GM12892 (cell line): ENCODE data around the gene TEF.

Experiments used
- DNase-seq: peaks from one replicate; pipeline ENCODE4 v3.0.0; 2011; ENCODE audit not compliant: insufficient read length
- FAIRE-seq: peaks from 2 replicates; lab custom pipeline; 2011; peaks lifted over from hg19 to GRCh38; lab: Jason Lieb, UNC
- POLR2A ChIP-seq: IDR thresholded peaks from 2 replicates; pipeline ENCODE4 v1.6.1; 2011; ENCODE audit warnings: low read depth, low read length, control low read depth
- POLR2AphosphoS5 ChIP-seq: IDR thresholded peaks from 2 replicates; pipeline ENCODE4 v1.6.1; 2011; ENCODE audit warnings: low read depth, low read length, control low read depth
- TAF1 ChIP-seq: IDR thresholded peaks from 2 replicates; pipeline ENCODE4 v1.6.1; 2011; ENCODE audit warnings: low read depth, mild to moderate bottlenecking, control low read depth, low read length, borderline replicate concordance

Gene TEF

DNA sequence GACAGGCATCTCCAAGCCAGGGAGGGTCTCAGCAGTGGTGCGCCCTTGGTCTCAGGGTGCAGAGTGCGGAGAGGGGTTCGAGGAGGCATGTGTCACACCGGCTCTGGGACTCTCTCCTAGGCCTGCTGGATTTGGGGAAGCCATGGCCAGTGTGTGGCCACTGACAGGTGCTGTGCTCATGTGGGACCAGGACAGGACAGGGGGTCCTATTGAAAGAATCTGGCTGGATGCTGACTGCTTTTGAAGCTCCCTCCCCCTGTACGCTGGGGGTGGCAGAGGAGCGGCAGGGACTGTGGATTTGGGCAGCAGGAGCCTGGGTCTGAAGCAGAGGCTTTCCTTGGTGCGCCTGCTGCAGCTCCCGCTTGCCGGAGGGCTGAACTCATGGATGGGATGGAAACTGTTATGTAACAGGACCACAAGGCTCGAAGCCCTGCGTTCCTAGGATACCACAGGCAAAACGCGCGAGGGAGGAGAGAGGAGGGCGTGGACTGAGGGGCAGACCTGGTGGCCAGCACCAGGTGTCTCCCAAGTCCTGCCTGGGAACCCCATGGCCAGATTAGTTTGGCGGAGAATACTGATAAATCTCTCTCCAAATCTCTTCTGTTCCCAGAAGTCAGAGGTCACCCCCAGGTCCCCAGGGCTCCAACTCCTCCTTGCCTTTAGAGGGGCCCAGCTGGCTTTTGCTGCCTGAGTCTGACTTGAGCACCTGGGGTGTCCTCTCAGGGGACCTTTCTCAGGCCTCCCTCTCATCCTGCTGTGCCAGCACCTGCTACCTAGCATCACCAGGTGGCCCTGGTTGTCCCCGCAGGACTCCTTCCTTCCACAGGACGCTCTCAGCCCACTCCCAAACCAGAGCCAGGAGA, 13.8 kb upstream of the TEF start:
- TF ChIP-seq POLR2A (no peak), TAF1 (no peak), POLR2AphosphoS5 (no peak)
- no peak for FAIRE-seq
- DNase-seq, result no peak

DNA sequence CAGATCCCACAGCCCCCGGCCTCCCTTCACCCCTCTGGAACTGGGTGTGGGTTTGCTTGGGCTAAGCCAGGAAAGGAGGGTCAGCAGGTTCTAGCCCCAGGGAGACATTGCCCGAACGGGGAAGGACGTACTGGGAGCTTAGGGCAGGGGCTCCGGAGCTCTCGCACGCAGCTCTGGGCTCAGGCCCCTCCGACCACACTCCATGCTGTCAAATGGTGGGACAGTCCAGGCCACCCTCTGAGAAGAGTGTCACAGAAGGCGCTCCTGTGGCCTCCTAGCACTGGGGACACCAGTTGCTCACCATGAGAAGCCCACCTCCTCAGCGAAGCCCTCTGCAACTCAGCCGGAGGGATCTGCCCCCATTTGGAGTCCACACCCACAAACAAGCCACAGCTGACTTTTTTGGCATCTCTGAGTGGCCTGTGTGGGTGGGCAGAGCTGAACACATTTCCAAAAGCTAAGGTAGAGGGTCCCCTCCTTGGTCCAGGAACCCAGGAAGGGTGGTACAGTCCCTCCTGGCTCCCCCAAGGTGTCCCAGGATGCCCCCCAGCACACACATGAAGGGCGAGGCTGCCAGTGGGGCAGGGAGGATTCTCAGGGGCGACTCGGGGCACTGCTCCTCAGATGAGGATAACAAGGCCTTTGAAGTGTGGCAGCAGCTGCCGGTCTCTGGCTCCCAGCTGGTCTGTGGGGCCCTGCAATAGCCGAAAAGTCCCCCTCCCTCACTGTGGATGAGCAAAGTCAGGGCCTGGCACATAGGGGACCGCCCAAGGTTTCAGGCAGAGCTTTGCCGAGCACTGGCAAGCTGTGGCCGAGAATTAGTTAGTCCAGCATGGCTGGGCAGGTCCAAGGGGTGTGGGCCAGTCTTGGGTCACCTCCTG, 13.0 kb upstream of the TEF start:
- FAIRE-seq (no peak), DNase-seq (no peak)
- TF ChIP-seq POLR2AphosphoS5, result no peak
- TF ChIP-seq TAF1, result no peak
- no peak for TF ChIP-seq POLR2A

DNA sequence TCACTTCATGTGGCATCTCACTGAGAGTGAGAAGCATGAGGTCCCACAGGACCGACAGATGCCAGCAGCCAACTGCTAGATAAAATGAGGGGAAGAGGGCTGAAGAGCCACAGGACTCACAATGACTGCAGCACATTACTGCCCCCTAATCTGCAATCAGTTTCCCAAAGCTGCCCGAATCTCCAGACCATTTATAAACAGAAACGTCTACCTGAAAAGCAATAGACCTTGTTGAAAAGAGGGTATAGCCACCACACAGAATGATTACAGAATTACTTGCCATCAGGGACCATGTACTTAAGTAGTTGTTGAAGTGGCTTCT, 12.4 kb upstream of the TEF start:
- TF ChIP-seq POLR2A, result no peak
- TF ChIP-seq TAF1, result no peak
- TF ChIP-seq POLR2AphosphoS5, result no peak
- DNase-seq (no peak), FAIRE-seq (no peak)

- TF ChIP-seq TAF1 (no peak), POLR2AphosphoS5 (no peak)
- FAIRE-seq, result no peak
- no peak for DNase-seq
Measured at GRCh38 chr22:41369837-41370236, 11.9 kb upstream of the TEF start.

DNA sequence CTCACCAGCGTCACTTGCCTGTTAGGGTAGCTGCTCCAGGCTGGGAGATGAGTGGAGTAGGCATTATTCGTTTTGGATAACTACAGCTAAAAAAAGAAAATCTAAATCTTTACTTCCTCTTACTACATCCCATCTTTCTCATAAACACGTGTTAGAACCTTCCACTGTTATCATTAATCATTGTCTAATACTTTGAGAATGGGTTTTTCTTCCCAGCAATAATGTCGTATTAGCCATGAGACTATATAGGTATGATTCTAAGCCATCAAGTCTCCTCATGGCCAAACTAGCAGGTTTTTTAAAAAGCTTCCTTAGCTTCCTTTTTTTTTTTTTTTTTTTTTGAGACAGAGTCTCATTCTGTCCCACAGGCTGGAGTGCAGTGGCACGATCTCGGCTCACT, 3.9 kb upstream of the TEF start:
- FAIRE-seq (no peak), DNase-seq (no peak)
- TF ChIP-seq POLR2AphosphoS5 (no peak), POLR2A (no peak), TAF1 (no peak)

- no peak for DNase-seq
- no peak for FAIRE-seq
Measured at GRCh38 chr22:41380993-41381328, 781 bp upstream of the TEF start.

GRCh38 chr22:41382098-41382578, 396 bp downstream of the TEF start:
- TF ChIP-seq POLR2AphosphoS5 (no peak), POLR2A (no peak), TAF1 (no peak)
- DNase-seq (peak; percentile 87), FAIRE-seq (no peak)

More at GRCh38 chr22:41380993-41381328, 781 bp upstream of the TEF start:
- TF ChIP-seq POLR2A, result peak; percentile 56
- TF ChIP-seq POLR2AphosphoS5, result 0 out of 2 replicates have a peak, but pooled peaks have one; percentile 21
- no peak for TF ChIP-seq TAF1

DNA sequence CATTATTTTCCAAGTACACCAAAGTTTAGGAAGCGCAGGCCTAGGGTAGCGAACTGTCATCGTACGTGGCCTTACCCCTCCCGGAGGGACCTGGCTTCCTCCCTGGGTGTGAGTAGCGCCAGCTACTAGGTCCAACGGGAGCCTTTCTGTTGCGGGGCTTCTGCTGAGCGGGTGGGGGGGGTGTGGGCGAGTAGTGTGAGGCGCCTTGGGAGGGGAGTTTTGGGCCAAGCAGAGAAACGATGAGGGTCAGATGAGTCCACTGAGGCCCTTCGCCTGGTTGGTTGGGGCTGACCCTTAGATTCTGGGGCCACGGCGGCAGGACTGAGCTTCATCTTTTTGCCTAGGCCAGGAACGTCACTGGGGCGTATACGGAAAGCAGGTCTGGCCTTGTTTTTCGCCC, 868 bp downstream of the TEF start:
- TF ChIP-seq TAF1, result no peak
- TF ChIP-seq POLR2AphosphoS5, result no peak
- TF ChIP-seq POLR2A, result no peak
- no peak for DNase-seq
- FAIRE-seq, result no peak

GRCh38 chr22:41383085-41383484, 1.3 kb downstream of the TEF start:
- FAIRE-seq, result peak; percentile 27
- TF ChIP-seq POLR2AphosphoS5 (no peak), TAF1 (no peak)
- DNase-seq, result no peak

DNA sequence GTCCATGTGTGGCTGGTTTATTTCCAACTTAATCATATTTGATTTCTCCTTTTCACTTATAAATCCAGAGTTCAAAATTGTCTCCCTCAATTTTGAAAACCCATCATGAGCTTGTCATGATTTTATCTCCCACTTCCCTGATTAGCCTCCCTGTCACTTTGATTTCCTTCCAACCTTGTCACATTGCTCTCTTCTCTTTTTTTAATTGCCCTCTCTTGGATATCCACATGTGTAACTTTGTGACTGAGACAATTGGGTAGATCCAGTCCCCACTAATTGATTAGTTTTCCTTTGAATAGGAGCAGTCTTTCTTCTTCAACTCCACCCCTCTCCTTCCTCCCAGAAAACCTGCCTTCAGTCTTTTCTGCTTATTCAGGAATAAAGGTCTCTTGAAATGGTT, 2.4 kb downstream of the TEF start:
- no peak for TF ChIP-seq TAF1
- TF ChIP-seq POLR2A, result no peak
- no peak for TF ChIP-seq POLR2AphosphoS5
- FAIRE-seq (no peak), DNase-seq (no peak)

GRCh38 chr22:41387341-41387740, 5.6 kb downstream of the TEF start:
- no peak for DNase-seq
- FAIRE-seq, result no peak
- TF ChIP-seq POLR2A (no peak), TAF1 (no peak), POLR2AphosphoS5 (no peak)

GRCh38 chr22:41394012-41394356, 12.2 kb downstream of the TEF start:
- DNase-seq (no peak), FAIRE-seq (no peak)
- no peak for TF ChIP-seq TAF1

DNA sequence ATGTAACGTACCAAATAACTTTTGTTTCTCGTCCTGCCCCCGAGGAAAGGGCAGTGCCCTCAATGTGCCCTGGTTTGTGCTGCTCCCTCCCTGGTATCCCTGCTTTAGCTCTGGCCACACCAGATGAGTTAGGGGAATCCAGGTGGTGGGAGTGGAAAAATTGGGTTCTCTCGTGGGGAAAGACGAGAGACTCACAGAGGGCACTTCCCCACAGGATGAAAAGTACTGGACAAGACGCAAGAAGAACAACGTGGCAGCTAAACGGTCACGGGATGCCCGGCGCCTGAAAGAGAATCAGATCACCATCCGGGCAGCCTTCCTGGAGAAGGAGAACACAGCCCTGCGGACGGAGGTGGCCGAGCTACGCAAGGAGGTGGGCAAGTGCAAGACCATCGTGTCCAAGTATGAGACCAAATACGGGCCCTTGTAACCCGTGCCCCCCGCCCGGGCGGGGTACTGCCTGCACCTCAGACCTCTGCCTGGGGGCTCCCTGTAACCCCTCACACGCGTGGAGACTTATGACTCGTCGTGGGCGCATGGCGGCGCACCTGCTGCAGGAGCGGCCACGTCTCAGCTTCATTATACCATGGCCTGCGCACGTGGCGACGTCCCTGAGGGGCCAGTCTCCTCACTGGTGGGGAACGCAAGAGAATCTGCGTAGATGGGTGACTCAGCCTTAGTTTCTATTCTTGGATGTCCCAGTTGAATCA, 13.9 kb downstream of the TEF start:
- TF ChIP-seq POLR2A (no peak), TAF1 (no peak), POLR2AphosphoS5 (no peak)
- no peak for FAIRE-seq
- no peak for DNase-seq
